ENCODE results near the gene MICALL2.

The MICALL2 gene

GRCh38 chr7:1423264-1423811, 35.9 kb downstream of the MICALL2 start:
- no peak overlapping the region for H3K27ac ChIP-seq
- TF ChIP-seq ZFX (IDR thresholded peaks at IDR 0.05; ENCODE audit: borderline replicate concordance) = no peak

GRCh38 chr7:1422512-1423263, 36.6 kb downstream of the MICALL2 start:
- H3K27ac ChIP-seq = no peak overlapping the region
- TF ChIP-seq CTCF (IDR thresholded peaks at IDR 0.05) (no peak), ZFX (IDR thresholded peaks at IDR 0.05; ENCODE audit: borderline replicate concordance) (no peak)

GRCh38 chr7:1421946-1422345, 37.3 kb downstream of the MICALL2 start:
- TF ChIP-seq CTCF (IDR thresholded peaks at IDR 0.05) = no peak
- TF ChIP-seq ZFX (IDR thresholded peaks at IDR 0.05; ENCODE audit: borderline replicate concordance) = no peak
- no peak overlapping the region for H3K27ac ChIP-seq

GRCh38 chr7:1421020-1421790, 38.1 kb downstream of the MICALL2 start:
- TF ChIP-seq CTCF (IDR thresholded peaks at IDR 0.05) (no peak), ZFX (IDR thresholded peaks at IDR 0.05; ENCODE audit: borderline replicate concordance) (no peak)
- H3K27ac ChIP-seq = no peak overlapping the region

- H3K27ac ChIP-seq = no peak overlapping the region
- TF ChIP-seq CTCF (IDR thresholded peaks at IDR 0.05) = no peak
- no peak for TF ChIP-seq ZFX (IDR thresholded peaks at IDR 0.05; ENCODE audit: borderline replicate concordance)
Measured at GRCh38 chr7:1419688-1420087, 39.6 kb downstream of the MICALL2 start.

- no peak overlapping the region for H3K27ac ChIP-seq
- TF ChIP-seq ZFX (IDR thresholded peaks at IDR 0.05; ENCODE audit: borderline replicate concordance) (no peak), CTCF (IDR thresholded peaks at IDR 0.05) (no peak)
Measured at GRCh38 chr7:1419310-1419634, 40.0 kb downstream of the MICALL2 start.

GRCh38 chr7:1418505-1419309, 40.6 kb downstream of the MICALL2 start:
- TF ChIP-seq ZFX (IDR thresholded peaks at IDR 0.05; ENCODE audit: borderline replicate concordance) = no peak
- TF ChIP-seq CTCF (IDR thresholded peaks at IDR 0.05) = no peak
- H3K27ac ChIP-seq = no peak overlapping the region

Data from 22Rv1 (cell line).